Measurements from ENCODE around the gene ZNF891.

Gene ZNF891

DNA sequence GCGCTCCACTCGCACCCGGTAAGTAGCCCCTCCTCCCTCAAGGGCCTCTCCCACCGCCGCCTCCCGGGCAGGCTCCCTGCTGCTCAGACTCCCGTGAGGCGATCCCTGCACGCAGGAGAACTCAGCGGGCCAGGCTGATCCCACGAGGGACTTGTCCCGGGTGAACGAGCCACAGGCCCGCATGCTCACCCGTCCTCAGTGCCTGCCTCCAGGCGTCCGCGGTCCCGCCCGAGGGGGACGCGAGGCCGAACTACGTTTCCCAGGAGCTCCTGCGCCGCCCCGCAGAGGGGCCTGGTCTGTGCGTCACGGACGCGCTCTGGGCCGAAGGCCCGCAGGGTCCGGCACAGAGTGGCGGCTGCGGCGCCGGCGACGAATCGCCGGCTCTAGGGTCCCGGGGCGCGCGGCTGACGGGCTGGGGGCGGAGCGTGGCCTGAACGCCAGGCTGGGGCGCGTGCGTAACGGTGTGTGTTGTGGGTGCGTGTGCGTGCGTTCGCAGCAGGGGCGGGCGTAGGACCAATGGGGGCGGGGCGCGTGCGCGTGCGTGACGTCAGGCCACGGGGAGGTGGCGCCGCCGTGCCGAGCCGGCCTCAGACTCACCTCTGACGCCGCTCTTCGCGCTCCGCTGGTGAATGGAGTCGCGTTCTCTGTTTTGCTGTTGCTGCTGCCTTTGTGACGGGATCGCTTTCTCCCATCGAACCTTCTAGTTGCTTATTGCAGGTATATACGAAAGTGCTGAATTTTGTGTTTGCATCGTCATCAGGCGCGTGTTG lies at the start of gene ZNF891, which contains the start of gene ZNF10:
Gene ZNF891, minus strand, starts transcription at position 237 of the 770 bp plus-strand sequence. CDS start 8,356 bp downstream, outside the sequence.
Gene ZNF10, plus strand, starts transcription at position 590 of the 770 bp plus-strand sequence. CDS start 13,866 bp downstream, outside the sequence.
- DNase-seq: peak; percentile 97

DNA sequence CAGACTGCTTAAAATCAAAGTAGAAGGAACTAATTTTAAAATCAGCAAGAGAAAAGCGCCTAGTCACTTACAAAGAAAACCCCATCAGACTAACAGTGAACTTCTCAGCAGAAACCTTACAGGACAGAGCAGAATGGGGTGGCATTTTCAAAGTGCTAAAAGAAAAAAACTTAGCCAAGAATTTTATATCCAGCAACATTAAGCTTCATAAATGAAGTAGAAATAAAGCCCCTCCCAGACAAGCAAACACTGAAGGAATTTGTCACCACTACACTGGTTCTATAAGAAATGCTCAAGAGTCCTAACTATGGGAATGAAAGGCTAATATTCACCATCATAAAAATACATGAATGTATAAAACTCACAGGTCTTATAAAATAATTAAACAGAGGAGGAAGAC lies 44.8 kb upstream of the ZNF891 start:
- no peak for DNase-seq

DNA sequence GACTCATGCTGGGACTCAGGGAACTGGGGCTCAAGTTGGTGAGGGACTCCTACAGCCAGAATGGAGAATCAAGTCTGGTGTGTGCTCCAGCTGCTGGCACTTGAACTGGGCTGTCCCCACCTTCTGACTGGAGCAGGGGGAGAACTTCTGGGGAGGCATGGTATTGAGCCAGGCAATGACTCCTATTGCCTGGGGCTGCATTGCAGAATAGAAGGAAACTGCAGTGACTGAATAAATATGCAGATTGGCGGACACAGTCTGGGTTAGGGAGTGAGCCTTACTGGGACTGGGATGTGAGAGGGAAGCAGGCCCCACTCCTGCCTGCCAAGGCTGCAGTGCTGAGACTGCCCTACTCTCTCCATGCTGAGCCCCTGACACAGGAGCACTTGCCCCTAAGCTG lies 42.4 kb upstream of the ZNF891 start:
- no peak for DNase-seq

DNA sequence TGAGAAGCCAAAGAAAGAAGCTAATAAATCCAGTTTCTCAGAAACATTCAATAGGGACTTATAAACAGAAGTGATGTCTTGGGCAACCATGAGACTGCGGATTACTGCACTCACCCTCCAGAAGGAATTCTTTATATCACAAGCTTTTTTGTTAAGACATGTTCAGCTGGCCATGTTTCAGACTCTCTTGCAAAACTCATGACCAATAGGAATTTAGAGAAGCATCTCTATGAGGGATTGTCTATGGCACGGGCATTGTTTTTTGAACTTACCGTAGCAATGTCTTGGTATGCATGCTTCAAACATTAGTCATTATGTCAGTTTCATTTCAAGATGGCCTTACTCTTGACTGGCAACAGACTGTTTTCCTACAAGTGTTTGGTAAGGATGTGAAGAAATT lies 35.7 kb upstream of the ZNF891 start:
- DNase-seq: no peak

DNA sequence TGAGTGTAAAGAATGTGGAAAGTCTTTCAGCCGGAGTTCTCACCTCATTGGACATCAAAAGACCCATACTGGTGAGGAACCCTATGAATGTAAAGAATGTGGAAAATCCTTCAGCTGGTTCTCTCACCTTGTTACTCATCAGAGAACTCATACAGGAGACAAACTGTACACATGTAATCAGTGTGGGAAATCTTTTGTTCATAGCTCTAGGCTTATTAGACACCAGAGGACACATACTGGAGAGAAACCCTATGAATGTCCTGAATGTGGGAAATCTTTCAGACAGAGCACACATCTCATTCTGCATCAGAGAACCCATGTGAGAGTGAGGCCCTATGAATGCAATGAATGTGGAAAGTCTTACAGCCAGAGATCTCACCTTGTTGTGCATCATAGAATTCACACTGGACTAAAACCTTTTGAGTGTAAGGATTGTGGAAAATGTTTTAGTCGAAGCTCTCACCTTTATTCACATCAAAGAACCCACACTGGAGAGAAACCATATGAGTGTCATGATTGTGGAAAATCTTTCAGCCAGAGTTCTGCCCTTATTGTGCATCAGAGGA lies 26.1 kb upstream of the ZNF891 start:
- DNase-seq: no peak

DNA sequence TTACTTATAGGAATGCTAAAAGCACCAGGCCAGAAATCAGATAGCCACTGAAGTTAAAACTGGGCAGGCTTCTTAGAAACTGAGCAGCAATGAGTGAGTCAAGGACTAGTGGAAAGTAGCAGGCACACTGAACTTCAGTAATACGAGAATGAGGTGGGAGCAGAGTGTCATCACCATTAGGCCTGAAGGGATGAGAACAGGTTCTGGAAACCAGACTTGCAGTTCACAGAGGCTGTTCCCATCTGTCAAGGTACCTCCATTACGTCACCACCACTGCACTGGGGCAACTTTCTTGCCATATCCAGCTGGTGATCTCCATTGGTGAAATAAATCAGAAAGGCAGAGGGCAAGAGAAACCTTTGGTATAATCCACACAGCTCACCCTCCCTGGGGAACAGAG lies 15.9 kb upstream of the ZNF891 start:
- no peak for DNase-seq

DNA sequence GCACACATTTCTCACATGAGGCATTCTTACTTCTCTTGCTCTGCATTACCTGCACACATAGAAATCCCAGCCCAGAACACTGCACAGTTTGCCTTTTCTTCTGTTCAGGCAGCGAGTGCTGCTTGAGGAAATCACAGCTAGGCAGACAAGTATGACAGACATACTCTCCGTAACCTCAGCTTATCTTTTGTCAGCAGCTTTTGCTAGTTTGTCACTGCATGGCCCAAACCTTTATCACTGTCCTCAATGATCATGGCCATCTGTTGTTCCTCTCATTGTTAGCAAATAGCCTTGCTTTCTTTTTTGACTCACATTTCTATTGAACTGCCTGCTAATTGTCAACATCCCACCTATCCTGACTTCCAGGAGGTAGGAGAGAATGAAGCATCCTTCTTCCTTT lies 5.7 kb upstream of the ZNF891 start:
- no peak for DNase-seq

DNA sequence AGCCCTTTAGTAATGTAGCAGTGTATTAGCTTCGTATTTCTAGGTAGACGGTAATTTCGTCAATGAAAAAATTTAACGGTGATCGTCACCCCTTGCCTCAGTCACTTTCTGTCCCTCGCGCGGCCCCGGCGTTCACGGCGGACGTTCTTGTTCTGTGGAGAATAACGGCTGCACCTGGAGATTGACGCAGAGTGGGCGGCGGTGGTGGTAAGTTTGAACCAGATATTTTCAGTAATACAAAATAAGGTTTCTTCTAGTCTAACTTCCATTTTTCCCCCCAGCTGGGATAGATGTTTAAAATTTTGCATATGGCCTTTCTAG lies 694 bp upstream of the ZNF891 start:
- DNase-seq: no peak

DNA sequence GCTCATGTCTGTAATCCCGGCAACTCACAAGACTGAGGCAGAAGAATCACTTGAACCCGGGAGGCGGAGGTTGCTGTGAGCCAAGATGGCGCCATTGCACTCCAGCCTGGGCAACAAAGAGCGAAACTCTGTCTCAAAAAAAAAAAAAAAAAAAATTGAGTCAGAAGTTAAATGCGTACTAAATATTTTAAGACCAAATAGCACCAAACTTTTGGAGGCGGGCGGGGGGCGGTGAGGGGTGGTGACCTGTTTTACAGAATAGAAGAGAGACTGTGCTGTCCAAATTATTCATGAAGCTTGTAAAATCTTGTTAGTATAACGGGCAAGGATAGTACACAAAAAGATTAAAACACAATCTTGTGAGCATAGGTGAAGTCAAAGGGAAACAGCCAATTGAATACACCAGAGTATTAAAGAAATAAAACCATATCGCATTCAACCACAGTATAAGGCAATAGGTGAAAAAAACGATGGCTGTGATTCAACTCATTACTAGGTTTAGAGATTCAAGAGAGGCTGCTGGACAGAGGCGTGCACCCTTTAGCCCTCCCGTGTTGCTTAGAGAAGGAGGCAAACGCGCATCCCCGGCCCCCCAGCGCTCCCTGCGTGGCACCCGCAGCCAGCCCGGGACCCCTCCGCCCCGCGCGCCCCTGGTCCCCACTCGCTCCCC lies 571 bp downstream of the ZNF891 start:
- no peak for DNase-seq

DNA sequence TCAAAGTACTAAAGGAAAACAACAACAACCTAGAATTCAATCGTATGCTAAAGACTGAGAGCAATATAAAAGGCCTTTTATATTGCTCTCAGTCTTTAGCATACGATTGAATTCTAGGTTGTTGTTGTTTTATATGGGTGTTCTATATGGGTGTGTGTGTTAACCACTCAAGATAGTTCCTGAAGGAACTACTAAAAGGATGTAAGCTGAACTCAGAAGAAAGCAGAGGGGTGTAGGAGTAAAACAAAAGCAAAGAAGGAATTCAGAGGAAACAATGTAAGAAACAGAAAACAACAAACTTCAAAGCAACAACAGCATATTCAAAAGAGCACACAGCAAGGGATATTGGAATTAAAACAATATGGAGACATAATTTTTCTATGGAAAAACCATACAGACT lies 5.4 kb downstream of the ZNF891 start:
- DNase-seq: no peak

DNA sequence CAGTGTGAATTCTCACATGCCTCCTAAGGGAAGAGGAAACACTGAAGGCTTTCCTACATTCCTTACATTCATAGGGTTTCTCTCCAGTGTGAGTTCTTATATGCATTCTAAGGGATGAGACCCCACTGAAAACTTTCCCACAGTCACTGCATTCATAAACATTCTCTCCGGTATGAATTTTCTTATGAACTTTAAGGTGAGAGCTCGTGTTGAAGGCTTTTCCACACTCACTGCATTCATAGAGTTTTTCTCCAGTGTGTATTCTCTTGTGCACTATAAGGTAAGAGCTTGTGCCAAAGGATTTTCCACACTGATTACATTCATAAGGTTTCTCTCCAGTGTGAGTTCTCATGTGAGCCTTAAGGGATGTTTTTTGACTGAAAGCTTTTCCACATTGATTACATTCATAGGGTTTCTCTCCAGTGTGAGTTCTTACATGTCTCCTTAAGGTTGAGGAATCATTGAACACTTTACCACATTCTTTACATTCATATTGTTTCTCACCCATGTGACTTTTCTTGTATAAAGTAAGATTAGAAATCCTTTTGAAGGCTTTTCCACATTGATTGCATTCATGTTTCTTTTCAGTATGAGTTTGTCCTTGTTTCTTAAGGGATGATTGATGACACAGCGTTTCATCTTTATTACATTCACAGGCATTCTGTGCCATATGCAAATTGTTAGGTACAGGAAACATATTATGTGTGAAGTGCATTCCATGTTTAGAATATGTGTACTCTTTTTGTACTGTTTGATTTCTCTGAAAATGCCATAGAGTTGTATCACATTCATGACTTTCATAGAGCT lies 9.5 kb downstream of the ZNF891 start:
- no peak for DNase-seq

DNA sequence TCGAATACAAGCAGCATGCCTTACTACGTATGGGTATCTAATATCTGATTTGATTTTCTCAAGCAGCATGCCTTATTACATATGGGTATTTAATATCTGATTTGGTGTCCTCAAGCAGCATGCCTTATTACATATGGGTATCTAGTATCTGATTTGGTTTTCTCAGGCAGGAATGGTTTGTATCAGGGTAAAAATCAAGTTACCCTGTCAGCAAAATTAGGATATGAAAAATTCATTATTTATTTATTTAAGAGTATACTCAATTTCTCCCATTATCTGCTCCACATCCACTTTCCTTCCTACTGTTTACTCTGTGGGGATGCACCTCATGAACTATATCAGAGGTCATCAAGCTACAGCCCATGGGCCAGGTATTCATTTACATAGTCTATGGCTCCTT lies 21.9 kb downstream of the ZNF891 start:
- no peak for DNase-seq

DNA sequence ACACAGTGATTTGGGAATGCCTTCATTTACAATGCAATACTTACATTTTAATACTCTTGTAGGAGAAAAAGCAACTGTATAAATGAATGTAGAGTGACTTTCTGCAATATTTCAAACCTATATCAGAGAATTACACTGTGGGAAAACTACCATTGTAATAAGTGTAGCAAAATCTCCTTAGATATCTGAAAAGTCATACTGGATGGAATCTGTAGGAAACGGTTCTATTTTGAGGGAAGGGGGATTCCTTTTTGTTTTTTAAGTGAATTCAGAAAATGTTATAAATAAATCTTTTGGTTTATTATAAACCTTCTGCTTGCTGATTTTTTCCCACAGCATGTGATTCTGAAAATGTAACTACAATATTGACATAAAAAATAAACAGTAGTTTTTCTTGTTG lies 23.0 kb downstream of the ZNF891 start:
- DNase-seq: no peak

DNA sequence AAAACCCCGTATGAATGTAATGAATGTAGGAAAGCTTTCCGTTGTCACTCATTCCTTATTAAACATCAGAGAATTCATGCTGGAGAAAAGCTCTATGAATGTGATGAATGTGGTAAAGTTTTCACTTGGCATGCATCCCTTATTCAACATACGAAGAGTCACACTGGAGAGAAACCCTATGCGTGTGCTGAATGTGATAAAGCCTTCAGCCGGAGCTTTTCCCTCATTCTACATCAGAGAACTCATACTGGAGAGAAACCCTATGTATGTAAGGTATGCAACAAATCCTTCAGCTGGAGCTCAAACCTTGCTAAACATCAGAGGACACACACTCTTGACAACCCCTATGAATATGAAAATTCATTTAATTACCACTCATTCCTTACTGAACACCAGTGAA lies 23.8 kb downstream of the ZNF891 start:
- DNase-seq: no peak

DNA sequence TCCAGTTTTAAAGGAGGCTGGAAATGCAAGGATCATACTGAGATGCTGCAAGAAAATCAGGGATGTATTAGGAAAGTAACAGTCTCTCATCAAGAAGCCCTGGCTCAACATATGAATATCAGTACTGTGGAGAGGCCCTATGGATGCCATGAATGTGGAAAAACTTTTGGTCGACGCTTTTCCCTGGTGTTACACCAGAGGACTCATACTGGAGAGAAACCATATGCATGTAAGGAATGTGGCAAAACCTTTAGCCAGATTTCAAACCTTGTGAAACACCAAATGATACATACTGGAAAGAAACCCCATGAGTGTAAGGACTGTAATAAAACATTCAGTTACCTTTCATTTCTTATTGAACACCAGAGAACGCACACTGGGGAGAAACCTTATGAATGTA lies 24.5 kb downstream of the ZNF891 start:
- DNase-seq: no peak

DNA sequence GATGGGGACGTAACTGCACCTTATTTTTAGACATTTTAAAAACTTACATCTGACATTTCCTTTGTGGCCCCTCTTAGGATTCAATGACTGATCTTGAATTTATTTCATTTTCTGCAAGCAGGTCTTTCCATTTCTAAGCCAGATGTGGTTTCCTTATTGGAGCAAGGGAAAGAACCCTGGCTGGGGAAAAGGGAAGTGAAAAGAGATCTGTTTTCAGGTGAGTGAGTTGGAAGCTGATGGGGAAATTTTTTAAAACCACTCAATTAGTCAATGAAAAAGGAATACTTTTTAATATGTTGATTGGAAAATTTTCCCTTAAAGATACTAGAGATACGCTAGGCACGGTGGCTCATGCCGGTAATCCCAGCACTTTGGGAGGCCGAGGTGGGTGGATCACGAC lies 46.7 kb downstream of the ZNF891 start:
- no peak for DNase-seq

DNA sequence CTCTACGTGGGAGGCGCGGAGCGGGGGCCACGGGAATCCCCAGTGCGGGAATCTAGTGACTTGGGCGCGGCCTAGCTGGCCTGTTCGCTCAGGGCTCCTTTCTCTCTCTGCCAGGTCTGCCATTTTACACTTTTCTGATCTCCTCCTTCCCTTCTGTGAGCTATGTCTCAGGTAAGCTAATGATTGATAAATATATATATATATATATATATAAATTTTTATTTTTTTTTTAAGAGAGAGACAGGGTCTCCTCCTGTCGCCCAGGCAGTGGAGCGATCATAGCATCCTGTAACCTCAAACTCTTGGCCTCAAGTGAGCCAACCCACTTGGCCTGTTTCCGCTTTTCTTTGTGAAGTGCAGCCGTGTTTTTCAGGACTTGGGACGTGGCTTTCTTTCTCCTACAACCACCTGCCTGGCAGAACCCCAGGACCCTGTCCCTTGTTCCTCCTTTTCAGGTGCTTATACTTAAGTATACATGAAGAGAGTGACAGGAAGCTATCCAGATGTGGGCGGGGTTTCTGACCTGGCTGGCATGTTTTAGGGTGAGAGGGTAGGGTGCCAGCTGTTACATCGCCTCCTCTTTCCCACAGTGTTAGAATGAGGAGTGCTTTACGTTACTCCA lies 48.8 kb downstream of the ZNF891 start:
- DNase-seq: no peak

DNA sequence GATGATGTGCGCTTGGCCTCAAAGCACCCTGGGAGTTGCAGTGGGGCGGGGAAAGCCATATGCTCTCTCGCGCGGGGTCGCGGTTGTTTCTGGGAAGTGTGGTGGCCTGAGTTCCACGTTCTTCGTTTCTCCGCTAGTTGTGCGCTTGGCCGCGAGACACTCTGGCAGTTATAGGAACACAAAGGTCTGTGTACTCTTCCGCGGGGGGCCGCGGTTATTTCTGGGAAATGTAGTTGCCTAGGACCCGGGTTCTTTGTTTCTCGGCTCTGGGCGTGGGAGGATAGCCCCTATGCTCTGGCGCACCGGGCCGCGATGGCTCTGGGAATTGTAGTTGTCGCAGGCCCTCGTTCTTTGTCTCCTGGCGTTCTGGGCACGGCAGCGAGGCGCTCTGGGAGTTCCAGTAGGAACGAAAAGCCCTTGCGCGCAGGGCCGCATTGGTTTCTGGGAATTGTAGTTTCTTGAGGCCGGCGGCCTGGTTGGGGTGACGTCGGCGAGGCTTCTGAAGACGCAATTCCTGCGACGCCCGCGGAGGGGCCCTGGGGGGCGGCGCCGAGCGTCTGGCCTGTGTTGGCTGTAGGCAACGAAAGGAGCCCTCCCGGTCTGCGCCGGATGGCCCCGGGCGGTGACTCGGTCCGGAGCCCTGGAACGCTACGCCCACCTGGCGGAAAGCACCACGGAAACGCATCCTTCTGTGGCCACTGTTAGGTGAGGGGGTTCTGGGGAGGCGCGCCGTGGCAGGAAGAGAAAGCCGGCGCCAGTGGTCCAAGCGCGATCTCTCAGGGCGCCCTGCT lies 49.5 kb downstream of the ZNF891 start, which contains the start of gene ZNF140:
Gene ZNF140, plus strand, starts transcription at position 556 of the 791 bp plus-strand sequence. CDS start 398 bp downstream, outside the sequence.
- DNase-seq: peak; percentile 97

DNA sequence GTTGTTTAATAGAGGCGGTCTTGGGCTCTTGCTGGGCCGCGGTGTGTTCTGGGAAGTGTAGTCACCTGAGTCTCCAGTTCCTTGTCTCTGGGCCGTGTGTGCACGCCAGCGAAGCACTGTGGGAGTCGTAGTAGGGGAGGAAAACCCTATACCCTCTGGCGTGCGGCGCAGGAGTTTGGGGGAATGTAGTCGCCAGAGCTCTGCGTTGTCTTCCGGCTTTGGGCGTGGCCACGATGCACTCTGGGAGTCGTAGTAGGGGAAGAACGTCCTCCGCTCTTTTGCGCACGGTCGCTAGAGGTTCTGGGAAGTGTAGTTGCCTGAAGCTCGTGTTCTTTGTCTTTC lies 50.1 kb downstream of the ZNF891 start:
- DNase-seq: peak; percentile 98

DNA sequence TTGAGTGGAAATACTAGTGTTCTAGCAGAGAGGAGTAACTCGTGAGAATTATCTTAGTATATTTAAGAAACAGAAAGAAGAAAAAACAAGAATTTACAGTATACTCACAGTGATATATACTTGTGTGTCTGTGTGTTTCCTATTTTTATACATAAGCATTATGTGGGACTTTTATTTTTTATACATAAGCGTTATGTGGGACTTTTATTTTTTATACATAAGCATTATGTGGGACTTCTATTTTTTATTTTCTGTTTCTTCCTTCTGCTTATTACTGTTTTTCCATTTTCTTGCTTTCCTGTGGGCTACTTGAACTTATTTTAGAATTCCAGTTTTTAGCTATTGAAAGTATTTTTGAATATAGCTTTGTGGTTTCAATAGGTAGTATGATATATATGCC lies 56.2 kb downstream of the ZNF891 start:
- DNase-seq: no peak

DNA sequence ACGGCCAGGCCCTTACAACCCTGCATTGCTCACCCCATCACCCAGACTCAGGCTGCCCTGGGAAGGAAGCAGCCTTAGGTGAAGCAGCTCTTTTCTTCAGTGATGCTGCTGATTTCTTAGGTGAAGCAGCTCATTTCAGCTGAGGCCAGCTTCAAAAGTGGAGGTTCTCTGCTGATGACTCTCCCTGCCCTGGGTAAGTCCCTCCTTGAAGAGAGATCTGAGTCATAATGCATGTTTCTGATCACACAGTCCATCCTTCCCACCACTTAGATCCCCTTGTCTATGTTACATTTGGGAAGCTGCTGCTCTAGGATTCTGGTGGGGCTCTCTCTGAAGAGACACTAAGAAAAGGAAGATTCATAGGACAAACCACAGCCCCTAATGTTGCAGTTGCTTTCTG lies 66.5 kb downstream of the ZNF891 start:
- no peak for DNase-seq

DNA sequence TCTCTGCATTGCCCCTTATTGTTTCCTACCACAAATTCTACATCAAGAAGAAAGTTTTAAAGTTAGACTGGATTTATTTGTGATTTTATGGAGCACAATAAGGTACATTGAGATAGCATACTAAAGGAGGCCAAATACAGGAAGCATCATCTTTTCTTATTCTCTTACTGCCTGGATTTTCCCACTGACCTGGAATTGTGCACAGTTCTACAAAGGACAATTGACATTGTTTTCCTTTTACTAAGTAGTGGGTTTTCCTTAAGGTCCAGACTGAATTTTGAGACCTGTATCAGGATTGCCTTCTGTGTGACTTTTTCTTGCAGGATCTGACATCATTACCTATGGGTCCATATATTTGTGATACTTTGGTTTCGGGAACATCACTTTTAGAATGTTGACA lies 68.1 kb downstream of the ZNF891 start:
- DNase-seq: no peak

Measured in CD4-positive, alpha-beta T cell treated with Interleukin-10 for 1 hour (primary cell).